HFFc6 (cell line): ENCODE results near the gene KCNIP2. TPM values are rescaled to one million over a fixed set of nuclear protein-coding genes. Genes with fewer than 3 reads are reported as not detected.

Experiments
- DNase-seq: peaks from one replicate; pipeline ENCODE4 v3.0.0-alpha.2; 2018
- H3K27ac Mint-ChIP-seq: 2 replicates; pipeline ENCODE4 v1.8.0; 2020; ENCODE audit warnings: mild to moderate bottlenecking, mixed read lengths
- H3K27me3 Mint-ChIP-seq: 2 replicates; pipeline ENCODE4 v1.8.0; 2021; ENCODE audit warnings: mild to moderate bottlenecking, moderate library complexity, mixed read lengths; ENCODE audit not compliant: insufficient read depth
- H3K36me3 Mint-ChIP-seq: 2 replicates; pipeline ENCODE4 v1.8.0; 2021; ENCODE audit warnings: low read depth, mixed read lengths
- H3K4me1 Mint-ChIP-seq: 2 replicates; pipeline ENCODE4 v1.8.0; 2020; ENCODE audit warnings: low read depth, mixed read lengths
- H3K4me3 Mint-ChIP-seq: 2 replicates; pipeline ENCODE4 v1.8.0; 2020; ENCODE audit warnings: mild to moderate bottlenecking, moderate library complexity, mixed read lengths
- H3K9me3 Mint-ChIP-seq: 2 replicates; pipeline ENCODE4 v1.8.0; 2020; ENCODE audit warnings: mild to moderate bottlenecking, mixed read lengths
- total RNA-seq, 6 experiments: library from RNA; stranded (reverse); fragmentation: NEBNext Ultra II Directional; extraction: Animal tissue kit (Norgen Biotek cat#: 25700); gene quantifications; 2 replicates in 1 of 6; 3 replicates in 5 of 6; pipeline ENCODE4 v1.2.3, GENCODE V29; 2021
- TF ChIP-seq, protein P1 (sequence below): fragments of 200-600 bp; sonication (generic); IDR thresholded peaks from 2 replicates; pipeline ENCODE4 v1.5.0; 2021; ENCODE audit warnings: antibody characterized with exemption, mild to moderate bottlenecking

Gene KCNIP2
- total RNA-seq, 6 experiments from 2014 or later: 0.31 to 1.3 (median 0.50) TPM

DNA sequence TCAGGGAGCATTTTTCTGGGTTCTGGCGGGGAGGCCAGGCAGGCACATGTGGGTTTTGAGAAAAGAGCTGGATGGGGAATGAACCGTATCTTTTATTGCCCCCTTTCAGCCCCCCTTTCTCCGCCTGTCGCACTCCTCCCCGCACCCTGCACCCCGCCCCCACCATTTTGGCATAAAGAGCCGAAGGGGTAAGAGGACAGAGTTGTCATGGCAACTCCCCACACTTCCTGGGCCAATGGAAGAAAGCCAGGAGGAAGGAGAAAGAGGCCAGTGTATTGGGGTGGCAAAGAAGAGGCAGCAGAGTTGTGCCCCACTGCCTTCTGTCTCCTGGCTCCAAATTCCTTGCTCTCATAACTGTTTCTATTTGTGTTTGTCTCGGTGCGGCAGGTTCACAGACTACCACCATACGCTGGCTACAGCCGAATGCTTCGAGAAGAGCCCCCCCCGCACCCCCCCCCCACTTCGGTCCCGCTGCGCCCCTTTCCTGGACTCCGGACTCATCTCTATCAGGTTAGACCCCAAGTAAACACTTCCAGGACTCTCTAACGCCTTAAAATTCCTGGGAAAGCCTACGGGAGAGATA lies 3.4 kb downstream of the KCNIP2 start:
- TF ChIP-seq, protein P1, sequence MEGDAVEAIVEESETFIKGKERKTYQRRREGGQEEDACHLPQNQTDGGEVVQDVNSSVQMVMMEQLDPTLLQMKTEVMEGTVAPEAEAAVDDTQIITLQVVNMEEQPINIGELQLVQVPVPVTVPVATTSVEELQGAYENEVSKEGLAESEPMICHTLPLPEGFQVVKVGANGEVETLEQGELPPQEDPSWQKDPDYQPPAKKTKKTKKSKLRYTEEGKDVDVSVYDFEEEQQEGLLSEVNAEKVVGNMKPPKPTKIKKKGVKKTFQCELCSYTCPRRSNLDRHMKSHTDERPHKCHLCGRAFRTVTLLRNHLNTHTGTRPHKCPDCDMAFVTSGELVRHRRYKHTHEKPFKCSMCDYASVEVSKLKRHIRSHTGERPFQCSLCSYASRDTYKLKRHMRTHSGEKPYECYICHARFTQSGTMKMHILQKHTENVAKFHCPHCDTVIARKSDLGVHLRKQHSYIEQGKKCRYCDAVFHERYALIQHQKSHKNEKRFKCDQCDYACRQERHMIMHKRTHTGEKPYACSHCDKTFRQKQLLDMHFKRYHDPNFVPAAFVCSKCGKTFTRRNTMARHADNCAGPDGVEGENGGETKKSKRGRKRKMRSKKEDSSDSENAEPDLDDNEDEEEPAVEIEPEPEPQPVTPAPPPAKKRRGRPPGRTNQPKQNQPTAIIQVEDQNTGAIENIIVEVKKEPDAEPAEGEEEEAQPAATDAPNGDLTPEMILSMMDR: no peak
- peaks cover 29% of the 10 kb centered on the region for H3K4me1 Mint-ChIP-seq
- H3K9me3 Mint-ChIP-seq: no peaks in the 10 kb centered on the region
- peaks cover 4% of the 10 kb centered on the region for H3K27me3 Mint-ChIP-seq
- H3K36me3 Mint-ChIP-seq: no peaks in the 10 kb centered on the region
- peak overlapping the region; percentile 71 for H3K27ac Mint-ChIP-seq
- peak overlapping the region; percentile 86 for H3K4me3 Mint-ChIP-seq
- DNase-seq: peak; percentile 31

GRCh38 chr10:101839416-101840063 lies 4.1 kb downstream of the KCNIP2 start:
- peak overlapping the region; percentile 18; the same call in 1 of the 2 replicates for H3K27ac Mint-ChIP-seq
- H3K4me3 Mint-ChIP-seq: peak overlapping the region; percentile 86
- H3K27me3 Mint-ChIP-seq: peaks cover 4% of the 10 kb centered on the region
- TF ChIP-seq, protein P1: no peak
- no peak for DNase-seq
- H3K9me3 Mint-ChIP-seq: no peaks in the 10 kb centered on the region
- H3K36me3 Mint-ChIP-seq: no peaks in the 10 kb centered on the region
- H3K4me1 Mint-ChIP-seq: peaks cover 29% of the 10 kb centered on the region

DNA sequence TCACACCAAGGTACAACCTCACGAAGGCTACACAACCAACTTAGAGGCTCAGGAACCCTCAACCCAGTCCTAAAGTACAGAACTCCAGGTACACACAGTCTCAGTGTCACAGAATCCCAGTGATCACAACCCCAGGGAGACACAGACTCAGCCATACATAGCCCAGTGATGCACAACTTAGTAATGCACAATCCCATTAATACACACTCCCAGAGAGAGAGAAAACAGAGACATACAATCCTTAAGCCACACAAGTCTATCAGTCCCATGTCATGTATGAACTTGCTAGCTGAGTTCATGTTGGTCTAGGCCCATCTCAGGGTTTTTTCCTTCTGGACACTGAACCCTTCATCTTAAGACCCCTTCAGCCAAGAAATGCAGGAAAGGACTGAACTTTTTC lies 4.6 kb downstream of the KCNIP2 start:
- Mint-ChIP-seq H3K36me3 (no peaks in the 10 kb centered on the region), H3K4me1 (peaks cover 29% of the 10 kb centered on the region), H3K27me3 (peaks cover 4% of the 10 kb centered on the region), H3K4me3 (peak overlapping the region; percentile 86), H3K9me3 (no peaks in the 10 kb centered on the region), H3K27ac (peak overlapping the region; percentile 18; the same call in 1 of the 2 replicates)
- TF ChIP-seq, protein P1: no peak
- DNase-seq: no peak

- Mint-ChIP-seq H3K36me3 (no peaks in the 10 kb centered on the region), H3K27ac (no peak overlapping the region), H3K9me3 (no peaks in the 10 kb centered on the region), H3K27me3 (peaks cover 4% of the 10 kb centered on the region), H3K4me1 (peaks cover 29% of the 10 kb centered on the region), H3K4me3 (no peak overlapping the region; the same call in 1 of the 2 replicates)
- no peak for DNase-seq
- TF ChIP-seq, protein P1: no peak
Measured at GRCh38 chr10:101838416-101838970, 5.1 kb downstream of the KCNIP2 start.

DNA sequence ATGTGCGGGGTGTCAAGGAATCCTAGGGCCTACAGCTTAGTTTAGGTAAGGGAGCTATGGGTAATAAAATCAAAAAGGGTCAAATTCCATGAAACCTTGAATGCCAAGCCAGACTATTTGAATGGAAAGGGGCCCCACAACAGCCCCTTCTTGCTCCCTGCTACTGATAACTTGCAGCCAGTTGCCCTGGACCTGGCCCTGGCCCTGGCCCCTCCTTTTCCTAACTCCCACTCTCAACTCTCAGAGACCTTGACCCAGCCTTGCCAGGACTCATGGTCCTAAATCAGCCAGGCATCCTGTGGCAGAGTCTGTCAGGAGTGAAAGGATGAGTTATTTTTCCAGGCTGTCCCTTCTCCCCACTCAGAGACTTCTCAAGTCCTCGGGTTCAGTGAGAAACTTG lies 5.9 kb downstream of the KCNIP2 start:
- DNase-seq: no peak
- Mint-ChIP-seq H3K27ac (no peak overlapping the region), H3K9me3 (no peaks in the 10 kb centered on the region), H3K36me3 (no peaks in the 10 kb centered on the region), H3K27me3 (peaks cover 1% of the 10 kb centered on the region; the same call in 1 of the 2 replicates), H3K4me3 (no peak overlapping the region), H3K4me1 (peaks cover 29% of the 10 kb centered on the region)
- TF ChIP-seq, protein P1: no peak
